ENCODE data around the gene EPHA4. TPM values are rescaled to one million over a fixed set of nuclear protein-coding genes. Genes with fewer than 3 reads are reported as not detected.

Gene EPHA4
- total and polyA plus RNA-seq, 4 donors: 54.5 to 60.9 (median 57.2) TPM

- H3K9me3 ChIP-seq (ENCODE audit: control insufficient read depth, insufficient read depth, low read length): no peaks in the 10 kb centered on the region
- H3K36me3 ChIP-seq (ENCODE audit: control insufficient read depth, insufficient read depth, low read length): no peaks in the 10 kb centered on the region
- no peak overlapping the region for H3K27ac ChIP-seq (ENCODE audit: low read depth, low read length)
- 55% methylated on average over 2 of the region's 9 CpGs for WGBS (ENCODE audit: insufficient coverage)
- H3K27me3 ChIP-seq (ENCODE audit: control insufficient read depth, insufficient read depth, low read length): peaks cover 10% of the 10 kb centered on the region
- H3K4me3 ChIP-seq (ENCODE audit: low read depth, low read length): no peak overlapping the region
- H3K4me1 ChIP-seq (ENCODE audit: control insufficient read depth, insufficient read depth, low read length): no peaks in the 10 kb centered on the region
- DNase-seq (ENCODE audit: low read depth in 4 of 6, low spot score in 6 of 6): no peak
Measured at GRCh38 chr2:221370076-221370856, 201.8 kb downstream of the EPHA4 start.

Data from spinal cord (tissue), 10 donors.